T-helper 17 cell (primary cell): ENCODE data around the gene ZNF608. TPM values are rescaled to one million over a fixed set of nuclear protein-coding genes. Genes with fewer than 3 reads are reported as not detected.
A peak's percentile ranks its signal among the peaks of the same experiment; 100 is the strongest.

Experiments
- ATAC-seq: fragments of 150-1000 bp; cut with Tn5 transposase; 2 replicates; pipeline ENCODE4 v1.10.0; 2021; ENCODE audit warnings: mild to moderate bottlenecking, moderate library complexity
- DNase-seq, 3 donors: peaks; one replicate each; pipeline versions ENCODE4 v3.0.0 to v3.0.0-alpha.2; 2020 to 2021
- H3K9me3 ChIP-seq: one replicate; pipeline ENCODE4 v1.7.0; 2013; ENCODE audit warnings: low read length, mild to moderate bottlenecking; ENCODE audit not compliant: control insufficient read depth, poor library complexity, severe bottlenecking
- H3K27ac Mint-ChIP-seq: one replicate; pipeline ENCODE4 v1.8.0; 2022; ENCODE audit warnings: mild to moderate bottlenecking, moderate library complexity, mixed read lengths
- H3K27me3 Mint-ChIP-seq: one replicate; pipeline ENCODE4 v1.8.0; 2022; ENCODE audit warnings: mixed read lengths
- H3K36me3 Mint-ChIP-seq: one replicate; pipeline ENCODE4 v1.8.0; 2022; ENCODE audit warnings: low read depth, mixed read lengths
- H3K4me1 Mint-ChIP-seq: one replicate; pipeline ENCODE4 v1.8.0; 2022; ENCODE audit warnings: mild to moderate bottlenecking, mixed read lengths
- H3K4me3 Mint-ChIP-seq: one replicate; pipeline ENCODE4 v1.8.0; 2022; ENCODE audit warnings: mild to moderate bottlenecking, moderate library complexity, mixed read lengths
- total RNA-seq, 4 donors: library from RNA in 2 of 4; stranded (reverse) in 2 of 4; gene quantifications; one replicate each; pipeline ENCODE4 v1.2.3 and lab custom pipeline; 2022 to 2026

ZNF608 gene
- total RNA-seq, 2 donors from 2014 or later = 0.16 to 0.42 TPM

DNA sequence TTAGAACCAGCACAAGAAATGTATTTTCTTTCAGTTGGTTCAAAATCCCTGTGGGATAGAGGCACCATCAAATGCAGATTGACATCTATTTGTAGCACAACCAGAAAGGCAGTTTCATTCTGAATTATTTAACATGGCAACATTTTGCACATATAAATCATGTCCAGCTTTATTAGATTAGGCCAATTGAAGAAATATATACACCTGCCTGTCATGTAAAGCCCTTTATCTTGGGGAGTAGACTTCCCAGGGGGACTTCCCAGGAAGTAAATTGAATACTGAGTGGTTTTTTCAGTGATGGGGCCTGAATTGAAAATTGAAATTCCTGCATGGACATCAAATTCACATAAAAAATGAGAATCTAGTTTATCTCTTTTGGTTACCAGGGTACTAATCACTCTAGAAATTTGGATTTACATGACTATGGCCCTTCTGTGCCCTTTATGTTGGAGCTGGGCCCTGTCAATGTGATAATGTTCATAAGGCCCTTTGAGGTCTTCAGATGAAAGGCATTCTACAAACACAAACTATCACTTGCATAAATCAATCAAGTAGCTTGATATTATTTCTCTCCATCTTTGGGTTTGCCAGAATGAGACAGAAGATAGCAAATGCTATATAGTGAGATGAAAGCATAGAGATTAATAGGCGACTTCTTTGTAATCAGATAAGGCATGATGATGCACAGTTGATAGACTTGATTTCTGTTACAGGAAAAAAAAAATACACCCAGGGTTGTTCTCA is 26.2 kb upstream of the ZNF608 start:
- no peak overlapping the region for H3K4me3 Mint-ChIP-seq
- no peaks in the 10 kb centered on the region for H3K27me3 Mint-ChIP-seq
- no peaks in the 10 kb centered on the region for H3K36me3 Mint-ChIP-seq
- DNase-seq = no peak
- H3K27ac Mint-ChIP-seq = no peak overlapping the region
- H3K9me3 ChIP-seq = no peaks in the 10 kb centered on the region
- no peak for ATAC-seq
- no peaks in the 10 kb centered on the region for H3K4me1 Mint-ChIP-seq

DNA sequence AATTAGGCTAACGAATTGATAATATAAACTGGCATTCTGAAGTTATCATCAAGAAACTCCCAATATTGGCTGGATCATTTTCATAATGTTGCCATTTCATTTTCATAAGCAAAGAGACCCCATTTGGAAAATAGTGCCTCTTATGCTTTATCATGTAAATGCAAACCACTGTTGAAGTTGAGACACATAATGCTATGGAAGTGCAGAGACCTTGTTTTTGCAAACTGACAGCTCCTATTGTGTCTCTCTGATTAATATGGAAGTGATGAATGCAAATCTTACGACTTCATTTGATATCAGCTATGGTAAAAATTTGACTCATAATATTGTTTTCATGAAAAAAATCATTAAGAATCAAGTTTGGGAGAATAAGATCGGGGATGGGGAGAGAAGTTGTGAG is 25.3 kb upstream of the ZNF608 start:
- H3K27ac Mint-ChIP-seq = no peak overlapping the region
- H3K9me3 ChIP-seq = no peaks in the 10 kb centered on the region
- H3K36me3 Mint-ChIP-seq = no peaks in the 10 kb centered on the region
- H3K4me1 Mint-ChIP-seq = no peaks in the 10 kb centered on the region
- no peak overlapping the region for H3K4me3 Mint-ChIP-seq
- DNase-seq (no peak), ATAC-seq (no peak)
- no peaks in the 10 kb centered on the region for H3K27me3 Mint-ChIP-seq

DNA sequence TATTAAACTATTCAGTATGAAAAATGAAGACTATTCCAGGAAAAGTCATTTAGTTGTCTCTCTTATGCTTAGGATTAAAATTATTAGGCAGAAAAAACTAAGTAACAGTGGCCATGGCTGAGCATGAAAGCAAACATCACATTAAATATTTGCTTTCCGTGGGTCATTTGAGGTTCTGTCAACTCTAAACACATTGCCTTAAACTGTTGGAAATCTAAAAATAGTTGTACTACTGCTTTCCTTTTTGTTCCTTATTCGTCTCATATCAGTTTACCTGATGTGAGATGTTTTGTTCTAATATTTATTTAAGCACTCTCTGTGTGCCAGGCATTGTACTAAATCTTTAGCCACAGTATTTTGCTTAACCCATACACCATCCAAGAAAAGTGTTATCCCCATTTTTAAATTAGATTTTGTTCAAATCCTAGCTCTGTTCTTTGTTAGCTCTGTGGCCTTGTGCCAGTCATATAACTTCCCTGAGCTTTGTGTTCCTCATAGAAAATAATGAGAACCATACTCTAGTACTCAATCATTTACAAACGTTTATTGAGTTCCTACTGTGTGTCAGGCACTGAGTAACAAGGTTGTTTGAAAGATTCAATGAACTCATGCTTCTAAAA is 18.7 kb upstream of the ZNF608 start:
- Mint-ChIP-seq H3K27me3 (no peaks in the 10 kb centered on the region), H3K4me3 (no peak overlapping the region), H3K27ac (no peak overlapping the region), H3K4me1 (no peaks in the 10 kb centered on the region), H3K36me3 (no peaks in the 10 kb centered on the region)
- DNase-seq = no peak
- no peaks in the 10 kb centered on the region for H3K9me3 ChIP-seq
- no peak for ATAC-seq

DNA sequence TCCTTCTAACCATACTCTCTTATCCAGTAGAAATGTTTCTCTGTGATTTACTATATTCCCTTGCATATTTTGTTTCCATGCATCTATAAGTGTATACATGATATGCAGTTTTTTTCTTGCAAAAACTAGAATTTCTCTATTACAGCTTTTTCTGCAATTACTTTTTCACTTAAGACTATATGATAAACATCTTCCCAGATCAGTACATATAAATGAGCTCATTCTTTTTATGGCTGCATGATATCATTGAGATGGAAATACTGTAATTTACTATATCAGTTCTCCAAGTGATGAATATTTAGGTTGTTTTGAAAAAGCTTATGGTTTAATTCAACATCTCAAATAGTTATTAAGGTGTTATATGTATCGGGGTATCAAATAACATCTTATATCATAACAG is 18.1 kb upstream of the ZNF608 start:
- ATAC-seq (no peak), DNase-seq (no peak)
- Mint-ChIP-seq H3K4me1 (no peaks in the 10 kb centered on the region), H3K4me3 (no peak overlapping the region), H3K27ac (no peak overlapping the region), H3K36me3 (no peaks in the 10 kb centered on the region), H3K27me3 (no peaks in the 10 kb centered on the region)
- H3K9me3 ChIP-seq = no peaks in the 10 kb centered on the region

DNA sequence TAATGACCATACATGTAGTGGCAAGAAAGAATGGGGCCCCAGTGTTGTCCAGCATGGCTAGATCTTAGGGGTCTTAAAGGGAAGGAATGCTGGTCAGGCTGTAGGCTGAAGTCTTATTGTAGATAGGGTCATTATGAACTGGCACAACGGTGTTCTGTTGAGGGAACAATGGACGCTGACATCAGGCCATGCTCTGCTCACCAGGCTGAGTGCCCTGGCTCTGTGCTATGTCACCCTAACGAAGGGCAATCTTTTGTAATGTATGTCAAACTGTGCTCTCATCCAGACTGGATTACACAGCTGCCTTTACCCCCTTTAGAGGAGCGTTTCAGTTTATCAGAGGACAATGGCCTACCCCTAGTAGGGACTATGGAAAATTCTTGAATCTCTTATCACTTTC is 14.6 kb upstream of the ZNF608 start:
- H3K9me3 ChIP-seq = no peaks in the 10 kb centered on the region
- DNase-seq = no peak
- Mint-ChIP-seq H3K4me1 (no peaks in the 10 kb centered on the region), H3K27ac (no peak overlapping the region), H3K27me3 (no peaks in the 10 kb centered on the region), H3K36me3 (no peaks in the 10 kb centered on the region), H3K4me3 (no peak overlapping the region)
- no peak for ATAC-seq

DNA sequence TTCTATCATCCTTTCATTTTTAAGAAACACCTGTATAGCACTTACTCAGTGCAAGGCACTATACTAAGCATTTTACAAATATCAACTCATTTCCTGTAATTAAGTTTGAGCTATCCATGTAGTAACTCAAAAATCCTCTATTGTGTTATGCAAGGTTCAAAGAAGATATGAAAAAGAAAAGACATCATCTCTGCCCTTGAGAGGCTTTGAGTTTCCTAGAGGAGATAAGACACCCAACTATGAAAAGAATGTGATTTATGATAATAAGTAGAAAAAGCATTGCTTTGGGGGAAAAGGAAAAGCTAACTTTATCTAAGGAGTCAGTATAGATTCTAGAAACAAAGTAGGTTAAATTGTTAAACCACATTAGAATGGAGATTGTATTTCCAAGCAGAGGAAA is 14.2 kb upstream of the ZNF608 start:
- H3K4me1 Mint-ChIP-seq = no peaks in the 10 kb centered on the region
- H3K27me3 Mint-ChIP-seq = no peaks in the 10 kb centered on the region
- H3K4me3 Mint-ChIP-seq = no peak overlapping the region
- no peaks in the 10 kb centered on the region for H3K9me3 ChIP-seq
- H3K36me3 Mint-ChIP-seq = no peaks in the 10 kb centered on the region
- no peak for DNase-seq
- ATAC-seq = no peak
- H3K27ac Mint-ChIP-seq = no peak overlapping the region

DNA sequence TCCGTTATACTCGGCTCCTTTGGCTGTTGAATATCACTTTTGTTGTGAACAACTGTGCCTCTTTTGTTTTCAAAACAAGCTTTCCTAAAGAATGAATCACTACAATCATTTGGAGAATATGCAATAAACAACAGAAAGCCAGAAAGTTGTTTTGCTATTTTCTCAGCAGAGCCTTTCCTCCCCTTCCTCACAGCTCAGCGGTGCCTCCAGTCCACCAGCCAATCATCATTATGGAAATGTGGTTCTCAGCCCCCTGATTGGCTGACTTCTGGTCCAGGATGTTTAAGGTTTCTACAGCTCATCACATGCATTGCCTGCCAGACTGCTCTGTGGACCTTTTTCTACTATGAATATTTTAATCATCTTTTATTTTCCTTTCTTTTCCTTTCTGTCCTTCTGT is 9.1 kb upstream of the ZNF608 start:
- Mint-ChIP-seq H3K36me3 (no peaks in the 10 kb centered on the region), H3K27ac (no peak overlapping the region), H3K4me3 (no peak overlapping the region), H3K4me1 (no peaks in the 10 kb centered on the region), H3K27me3 (peaks cover 4% of the 10 kb centered on the region)
- ATAC-seq (no peak), DNase-seq (no peak)
- H3K9me3 ChIP-seq = no peaks in the 10 kb centered on the region

DNA sequence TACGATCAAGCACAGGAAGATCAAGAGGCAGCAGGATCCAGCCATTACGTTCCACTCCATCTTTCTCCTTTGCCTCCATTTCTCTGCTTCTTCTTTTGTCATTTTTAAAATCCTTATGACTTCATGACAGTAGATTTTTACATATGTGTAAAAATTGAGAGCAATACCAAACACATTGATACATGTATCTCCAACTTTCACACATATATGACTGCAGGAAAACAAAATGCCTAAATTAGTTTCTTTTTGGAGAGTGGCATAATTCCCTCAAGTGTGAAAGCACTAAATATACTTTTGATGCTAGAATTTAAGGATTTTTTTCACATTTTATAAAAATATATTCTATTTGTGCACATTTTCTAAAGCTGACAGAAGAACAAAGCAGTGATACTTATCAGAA is 8.6 kb upstream of the ZNF608 start:
- no peaks in the 10 kb centered on the region for H3K4me1 Mint-ChIP-seq
- DNase-seq = no peak

DNA sequence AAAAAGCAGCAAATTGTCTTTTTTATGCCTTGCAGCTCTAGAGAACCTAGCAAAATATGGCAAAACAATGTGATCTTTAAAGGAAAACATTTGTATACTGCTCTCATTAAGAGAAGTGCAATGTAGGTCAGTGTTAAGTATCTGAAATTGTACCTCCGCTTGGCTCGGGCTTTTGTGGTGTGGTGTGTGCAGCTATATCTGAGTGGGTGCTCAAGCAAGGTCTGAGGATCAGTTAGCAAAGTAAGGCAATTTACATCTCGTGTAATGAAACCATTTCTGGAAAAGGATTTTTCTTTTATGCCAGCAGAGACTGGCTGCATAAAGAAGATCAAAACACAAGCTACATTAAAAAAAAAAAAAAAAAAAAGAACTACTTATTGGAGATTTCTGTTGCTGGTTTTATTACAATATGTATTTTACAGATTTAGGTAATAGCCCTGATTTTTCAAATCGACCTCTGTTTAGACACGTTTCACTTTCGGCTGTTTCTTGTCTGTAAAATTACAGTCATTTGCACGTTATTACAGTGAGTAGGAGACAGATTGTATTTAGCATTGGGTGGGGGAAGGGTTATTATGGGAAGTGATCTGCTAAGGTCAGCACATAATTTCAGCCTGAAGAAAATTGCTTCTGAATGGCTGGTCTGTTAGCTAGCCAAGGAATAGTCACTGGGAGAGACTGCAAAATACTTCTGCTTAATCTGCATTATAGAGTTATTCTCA is 7.9 kb upstream of the ZNF608 start:
- Mint-ChIP-seq H3K27ac (no peak overlapping the region), H3K27me3 (peaks cover 8% of the 10 kb centered on the region), H3K4me3 (no peak overlapping the region), H3K36me3 (no peaks in the 10 kb centered on the region), H3K4me1 (no peaks in the 10 kb centered on the region)
- DNase-seq = no peak
- ATAC-seq = no peak
- H3K9me3 ChIP-seq = no peaks in the 10 kb centered on the region

More for the DNA sequence above, 8.6 kb upstream of the ZNF608 start:
- Mint-ChIP-seq H3K27ac (no peak overlapping the region), H3K36me3 (no peaks in the 10 kb centered on the region), H3K4me3 (no peak overlapping the region), H3K27me3 (peaks cover 4% of the 10 kb centered on the region)
- ATAC-seq = no peak
- no peaks in the 10 kb centered on the region for H3K9me3 ChIP-seq

DNA sequence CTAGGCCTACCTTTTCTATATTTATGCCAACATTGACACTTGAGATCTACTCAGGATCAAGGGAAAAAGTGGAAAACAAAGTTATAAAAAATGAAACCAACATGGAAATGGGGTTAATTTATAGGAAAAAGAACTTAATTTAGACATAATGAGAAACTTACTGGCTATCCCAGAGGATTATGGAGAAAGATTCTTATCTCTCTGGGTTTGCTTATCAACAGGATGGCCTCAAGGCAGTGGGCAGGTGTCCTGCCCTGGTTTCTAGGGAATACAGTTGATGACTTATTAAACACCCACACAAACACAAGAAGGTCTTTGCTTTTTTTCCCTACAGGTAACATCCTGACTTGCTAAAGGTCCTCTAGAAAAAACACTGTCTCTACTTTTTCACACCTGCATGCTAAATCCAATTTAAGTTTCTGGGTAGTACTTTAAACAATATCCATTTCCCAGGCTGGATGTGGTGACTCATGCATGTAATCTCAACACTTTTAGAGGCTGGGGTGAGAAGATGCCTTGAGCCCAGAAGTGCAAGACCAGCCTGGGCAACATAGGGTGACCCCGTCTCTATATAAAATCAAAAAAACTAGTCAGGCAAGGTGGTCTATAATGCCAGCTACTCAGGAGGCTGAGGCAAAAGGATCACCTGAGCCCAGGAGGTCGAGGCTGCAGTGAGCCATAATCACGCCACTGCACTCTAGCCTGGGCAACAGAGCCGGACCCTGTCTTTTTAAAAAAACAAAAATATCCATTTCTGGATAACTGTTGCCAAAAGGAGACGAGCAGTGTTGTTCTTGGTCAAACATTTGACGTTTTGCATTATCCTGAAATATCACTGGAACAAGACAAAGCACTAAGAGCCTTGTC is 6.6 kb upstream of the ZNF608 start:
- no peaks in the 10 kb centered on the region for H3K36me3 Mint-ChIP-seq
- H3K4me3 Mint-ChIP-seq = no peak overlapping the region
- DNase-seq (no peak), ATAC-seq (no peak)
- no peaks in the 10 kb centered on the region for H3K9me3 ChIP-seq
- H3K27ac Mint-ChIP-seq = no peak overlapping the region
- peaks cover 17% of the 10 kb centered on the region for H3K27me3 Mint-ChIP-seq
- H3K4me1 Mint-ChIP-seq = no peaks in the 10 kb centered on the region

DNA sequence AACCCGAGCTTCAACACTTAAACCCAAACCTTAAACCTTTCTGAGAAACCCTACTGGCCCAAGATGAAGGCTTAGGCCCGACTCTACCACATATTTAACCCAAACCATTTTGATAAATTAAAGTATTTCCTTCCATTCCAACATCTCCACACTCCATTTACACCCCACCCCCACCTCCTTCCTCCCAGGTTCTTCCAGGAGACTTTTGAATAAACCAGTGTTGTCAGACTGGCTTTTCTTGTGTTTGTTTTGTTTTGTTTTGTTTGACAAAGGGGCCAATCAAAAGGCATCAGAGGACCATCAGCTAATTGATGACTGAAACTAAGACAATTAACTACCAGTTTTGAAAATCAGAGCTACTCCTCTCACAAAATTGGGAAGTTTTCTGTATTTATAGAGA is 4.6 kb upstream of the ZNF608 start:
- Mint-ChIP-seq H3K4me1 (peaks cover 8% of the 10 kb centered on the region), H3K4me3 (no peak overlapping the region)

DNA sequence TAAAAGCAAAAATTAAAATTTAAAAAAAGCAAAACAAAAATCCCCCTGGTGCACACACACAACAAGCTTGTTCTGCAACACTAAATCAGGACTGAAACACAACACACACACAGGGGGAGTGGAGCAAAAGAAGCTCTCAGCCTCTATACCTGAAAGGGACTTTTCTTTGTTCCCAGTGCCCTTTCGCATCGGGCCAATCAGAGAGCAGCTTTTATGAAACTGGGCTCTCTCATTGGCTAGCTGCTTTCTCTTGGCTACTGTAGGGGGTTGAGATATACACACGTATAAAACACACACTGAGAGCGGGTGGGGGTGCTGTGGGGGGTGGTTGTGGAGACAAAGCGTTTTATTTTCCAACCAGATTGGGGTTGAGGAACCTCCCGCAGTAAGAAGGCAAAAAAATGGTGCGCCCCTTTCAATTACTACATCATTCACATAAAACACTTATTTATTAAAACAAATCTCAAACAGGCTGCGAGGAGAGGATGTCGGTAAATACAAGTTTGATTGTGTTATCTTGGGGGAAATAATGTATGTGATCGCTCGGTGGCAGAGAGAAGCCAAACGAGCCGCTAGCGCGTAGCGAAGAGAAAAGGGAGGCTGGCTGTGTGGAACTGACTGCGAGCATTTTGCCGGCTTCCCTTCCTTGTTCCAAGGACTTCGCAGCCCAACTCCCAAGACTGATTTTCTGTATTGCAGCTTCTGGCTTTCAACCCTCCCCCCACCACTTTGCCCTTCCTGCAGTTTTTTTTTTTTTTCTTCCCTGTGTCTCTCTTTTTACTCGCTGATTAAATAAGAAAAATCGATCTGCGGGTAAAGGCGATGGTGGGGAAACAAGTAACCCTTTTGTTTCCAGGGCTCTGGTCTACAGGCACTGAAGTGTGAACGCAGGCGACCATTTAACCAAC is 2.5 kb upstream of the ZNF608 start:
- peaks cover 12% of the 10 kb centered on the region for H3K27me3 Mint-ChIP-seq
- peak overlapping the region; percentile 47 for H3K4me3 Mint-ChIP-seq
- DNase-seq (no peak), ATAC-seq (peak; percentile 70)
- H3K36me3 Mint-ChIP-seq = no peaks in the 10 kb centered on the region
- H3K4me1 Mint-ChIP-seq = peaks cover 8% of the 10 kb centered on the region
- H3K9me3 ChIP-seq = no peaks in the 10 kb centered on the region
- no peak overlapping the region for H3K27ac Mint-ChIP-seq

More for the DNA sequence above, 4.6 kb upstream of the ZNF608 start:
- Mint-ChIP-seq H3K36me3 (no peaks in the 10 kb centered on the region), H3K27ac (no peak overlapping the region), H3K27me3 (peaks cover 17% of the 10 kb centered on the region)
- no peak for DNase-seq
- ATAC-seq = no peak
- no peaks in the 10 kb centered on the region for H3K9me3 ChIP-seq
